ENCODE results near the gene PDCD2L. TPM values are rescaled to one million over a fixed set of nuclear protein-coding genes. Genes with fewer than 3 reads are reported as not detected.

Gene PDCD2L
- total and polyA plus RNA-seq, 2 of the 8 experiments (the other 6 are each of a cell fraction or from before 2014, with no cell fraction given), result 51.5 to 78.1 TPM

DNA sequence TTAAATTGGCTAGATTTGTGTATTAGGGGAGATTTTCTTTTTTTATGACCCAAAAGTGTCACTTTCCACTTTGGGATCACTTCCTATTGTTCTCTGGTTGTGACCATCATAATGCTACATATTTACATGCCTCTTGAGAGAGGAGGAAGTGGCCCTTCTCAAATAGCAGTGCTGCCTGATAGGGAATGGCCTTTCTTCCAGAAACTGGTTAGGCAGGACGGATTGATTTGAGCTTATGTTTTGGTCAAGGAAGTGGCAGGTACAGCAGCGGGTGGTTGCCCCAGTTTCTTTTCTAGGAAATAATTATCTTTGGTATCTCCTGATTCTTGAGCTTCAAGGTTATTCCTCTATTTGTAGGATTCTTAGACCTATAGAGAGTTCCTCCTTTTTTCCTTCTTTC, 55.4 kb downstream of the PDCD2L start:
- no peak for TF ChIP-seq RXRA (IDR thresholded peaks at IDR 0.05; ENCODE audit: insufficient read depth, low read depth, low read length)
- TF ChIP-seq BRCA1 (IDR thresholded peaks at IDR 0.05; ENCODE audit: low read depth, low read length), result no peak
- no peak for TF ChIP-seq YY1 (IDR thresholded peaks at IDR 0.05; ENCODE audit: low read depth, low read length)
- TF ChIP-seq SIX5 (IDR thresholded peaks at IDR 0.05; ENCODE audit: low read depth, low read length), result no peak
- TF ChIP-seq GTF2F1 (IDR thresholded peaks at IDR 0.05; ENCODE audit: borderline replicate concordance, low read depth, low read length), result no peak
- TF ChIP-seq EP300 (IDR thresholded peaks at IDR 0.05; ENCODE audit: borderline replicate concordance in 1 of 2, low read depth in 2 of 2, low read length in 2 of 2), result no peak
- TF ChIP-seq CEBPB (IDR thresholded peaks at IDR 0.05; ENCODE audit: low read depth, low read length), result no peak
- TF ChIP-seq RAD21 (IDR thresholded peaks at IDR 0.05 in 1 of 2, conservative IDR thresholded peaks at IDR 0.05 in 1 of 2; ENCODE audit: low read depth in 2 of 2, low read length in 2 of 2), result no peak
- TF ChIP-seq SAP30 (IDR thresholded peaks at IDR 0.05; ENCODE audit: insufficient read depth, insufficient replicate concordance, low read length), result no peak
- TF ChIP-seq SRF (IDR thresholded peaks at IDR 0.05; ENCODE audit: low read depth, low read length), result no peak
- H3K27me3 ChIP-seq (replicated peaks in 1 of 4; ENCODE audit: control insufficient read depth in 3 of 4, extremely low read depth in 1 of 4, insufficient read depth in 3 of 4, low read length in 3 of 4), result no peaks in the 10 kb centered on the region
- H3K4ac ChIP-seq (replicated peaks; ENCODE audit: insufficient read length, low read depth, low read length), result no peak overlapping the region
- H4K91ac ChIP-seq (replicated peaks; ENCODE audit: insufficient read length, low read length), result no peak overlapping the region
- no peaks in the 10 kb centered on the region for H3K23me2 ChIP-seq (ENCODE audit: low read depth, low read length)
- ChIA-PET CTCF (ENCODE audit: partially characterized antibody) (interaction anchor here (0.6 to 1.7 kb wide), 3 partner anchors 24 to 253 kb away, joined by 3 to 6 read pairs (median 4); no protein-coding TSS in a partner anchor), POLR2A (ENCODE audit: partially characterized antibody) (interaction anchor here (1.4 to 6.0 kb wide), 3 partner anchors 9 to 21 kb away, joined by 5 to 47 read pairs (median 6); no protein-coding TSS in a partner anchor)
- H2BK12ac ChIP-seq (ENCODE audit: low read depth, low read length), result no peak overlapping the region
- H4K5ac ChIP-seq (ENCODE audit: insufficient read length, low read depth, low read length), result no peak overlapping the region
- H2BK15ac ChIP-seq (ENCODE audit: low read length), result no peak overlapping the region
- H2AK5ac ChIP-seq (ENCODE audit: low read depth, low read length), result no peak overlapping the region
- H3K4me1 ChIP-seq (replicated peaks in 1 of 4; ENCODE audit: control insufficient read depth in 3 of 4, insufficient read depth in 4 of 4, low read length in 3 of 4), result no peaks in the 10 kb centered on the region
- no peak overlapping the region for H3K56ac ChIP-seq (replicated peaks; ENCODE audit: insufficient read length, low read depth, low read length)
- H4K20me1 ChIP-seq (replicated peaks in 1 of 2; ENCODE audit: control insufficient read depth in 1 of 2, insufficient read depth in 2 of 2, low read length in 2 of 2), result peaks cover 0 to 7% of the 10 kb centered on the region in 2 experiments
- no peak overlapping the region for H2BK20ac ChIP-seq (ENCODE audit: low read length)
- peaks cover 31 to 85% (median 65%) of the 10 kb centered on the region in 4 experiments for H3K36me3 ChIP-seq (ENCODE audit: control insufficient read depth in 2 of 4, insufficient read depth in 4 of 4, low read length in 3 of 4)
- no peak overlapping the region for H2AFZ ChIP-seq (ENCODE audit: low read length)
- H3K9ac ChIP-seq (replicated peaks in 1 of 4; ENCODE audit: extremely low read depth in 1 of 4, low read depth in 3 of 4, low read length in 3 of 4), result no peak overlapping the region
- no peak overlapping the region for H3K4me3 ChIP-seq (ENCODE audit: extremely low read depth in 1 of 4, insufficient read depth in 2 of 4, low read depth in 3 of 4, low read length in 4 of 4)
- H3K14ac ChIP-seq (ENCODE audit: insufficient read length), result no peak overlapping the region
- H2BK120ac ChIP-seq (replicated peaks; ENCODE audit: low read depth, low read length), result no peak overlapping the region
- H3K79me1 ChIP-seq (ENCODE audit: low read depth, low read length), result peaks cover 9% of the 10 kb centered on the region
- H2BK5ac ChIP-seq (ENCODE audit: low read depth, low read length), result no peak overlapping the region
- H3K9me3 ChIP-seq (ENCODE audit: insufficient read depth in 2 of 2, low read depth in 1 of 2, low read length in 1 of 2), result no peaks in the 10 kb centered on the region
- DNase-seq (ENCODE audit: low read depth in 1 of 2, low spot score in 2 of 2) (no peak), FAIRE-seq (no peak)
- no peak overlapping the region for H3K23ac ChIP-seq (ENCODE audit: insufficient read length)
- no peak overlapping the region for H4K8ac ChIP-seq (ENCODE audit: extremely low read depth, insufficient read depth, low read length)
- H3K79me2 ChIP-seq (ENCODE audit: control insufficient read depth in 1 of 2, insufficient read depth in 2 of 2, low read length in 2 of 2), result peaks cover 0 to 57% of the 10 kb centered on the region in 2 experiments; a peak in 3 of 4 replicates
- 96% methylated on average over 2 of the region's 2 CpGs; no CpG with 5 or more reads in 1 of the 2 experiments for WGBS, 2 experiments (ENCODE audit: extremely low coverage in 1 of 2, insufficient coverage in 1 of 2, insufficient read length in 1 of 2, insufficient replicate concordance in 2 of 2, low coverage in 1 of 2, low lambda C conversion rate in 2 of 2, missing lambda C conversion rate in 1 of 2)
- no peak overlapping the region for H3K4me2 ChIP-seq (ENCODE audit: insufficient read depth in 1 of 2, low read depth in 2 of 2, low read length in 2 of 2)
- H3K18ac ChIP-seq (ENCODE audit: extremely low read depth, low read length), result no peak overlapping the region
- H3K27ac ChIP-seq (ENCODE audit: low read depth, low read length), result no peak overlapping the region; the same call in 1 of the 2 replicates
